Neural progenitor cell (in vitro differentiated cells): Measurements from ENCODE around the gene RASGRF2.
"Not testable (repeated sequence)": the region's sequence is repeated elsewhere in the genome, so short reads cannot be mapped to it uniquely, and the experiment has no call there.

ENCODE experiments used
- CTCF ChIP-seq: fragments of 200-600 bp; sonication (generic); IDR thresholded peaks from 2 replicates; pipeline ENCODE4 v1.5.1; 2017; ENCODE audit warnings: antibody characterized with exemption, mild to moderate bottlenecking
- EZH2 ChIP-seq: fragments of 200-600 bp; sonication (generic); IDR thresholded peaks from 2 replicates; pipeline ENCODE4 v1.6.1; 2017; ENCODE audit warnings: antibody characterized with exemption, mild to moderate bottlenecking, moderate library complexity

DNA sequence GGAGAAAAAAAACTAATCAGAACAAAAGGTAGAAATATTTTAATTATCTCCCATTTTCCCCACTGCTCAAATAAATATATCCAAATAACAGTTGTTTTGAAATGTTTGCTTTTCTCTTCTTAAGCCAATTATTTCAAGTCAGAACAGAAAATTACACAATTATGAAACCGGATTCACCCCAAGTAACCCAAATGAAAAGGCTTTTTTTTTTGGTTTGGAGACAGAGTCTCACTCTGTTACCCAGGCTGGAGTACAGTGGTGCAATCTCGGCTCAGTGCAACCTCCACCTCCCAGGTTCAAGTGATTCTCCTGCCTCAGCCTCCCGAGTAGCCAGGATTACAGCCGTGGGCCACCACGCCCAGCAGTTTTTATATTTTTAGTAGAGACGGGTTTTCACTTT, 164.5 kb downstream of the RASGRF2 start:
- TF ChIP-seq CTCF, EZH2: not testable (repeated sequence)
